Neutrophil (primary cell): Measurements from ENCODE around the gene SPATA4.

Experiments
- H3K27ac ChIP-seq: fragments of 200-600 bp; sonication (generic); 2 replicates; pipeline ENCODE4 v1.5.1; 2016; ENCODE audit warnings: mild to moderate bottlenecking, moderate library complexity
- H3K27me3 ChIP-seq: fragments of 200-600 bp; sonication (generic); 2 replicates; pipeline ENCODE4 v1.6.0; 2016; ENCODE audit warnings: mild to moderate bottlenecking
- H3K36me3 ChIP-seq: fragments of 200-600 bp; sonication (generic); 2 replicates; pipeline ENCODE4 v1.5.1; 2017
- H3K4me1 ChIP-seq, 2 experiments: fragments of 200-600 bp in 1 of 2; sonication (generic) in 1 of 2; 1 replicate in 1 of 2; 2 replicates in 1 of 2; pipeline versions ENCODE4 v1.5.1 to v1.6.1; 2013 to 2016; ENCODE audit warnings: low read depth in 1 of 2, low read length in 1 of 2, mild to moderate bottlenecking in 1 of 2, moderate library complexity in 1 of 2; ENCODE audit not compliant: control insufficient read depth in 1 of 2, insufficient read depth in 1 of 2
- H3K4me3 ChIP-seq, 2 experiments: fragments of 200-600 bp in 1 of 2; sonication (generic) in 1 of 2; 1 replicate in 1 of 2; 2 replicates in 1 of 2; pipeline ENCODE4 v1.5.1; 2013 to 2016; ENCODE audit warnings: low read depth in 1 of 2, low read length in 1 of 2, mild to moderate bottlenecking in 1 of 2, moderate library complexity in 1 of 2
- H3K9me3 ChIP-seq: fragments of 200-600 bp; sonication (generic); 2 replicates; pipeline ENCODE4 v1.5.1; 2016
- TF ChIP-seq, protein P1 (sequence below): fragments of 200-600 bp; sonication (generic); IDR thresholded peaks from 2 replicates; pipeline ENCODE4 v1.5.1; 2016; ENCODE audit warnings: antibody characterized with exemption

Gene SPATA4

DNA sequence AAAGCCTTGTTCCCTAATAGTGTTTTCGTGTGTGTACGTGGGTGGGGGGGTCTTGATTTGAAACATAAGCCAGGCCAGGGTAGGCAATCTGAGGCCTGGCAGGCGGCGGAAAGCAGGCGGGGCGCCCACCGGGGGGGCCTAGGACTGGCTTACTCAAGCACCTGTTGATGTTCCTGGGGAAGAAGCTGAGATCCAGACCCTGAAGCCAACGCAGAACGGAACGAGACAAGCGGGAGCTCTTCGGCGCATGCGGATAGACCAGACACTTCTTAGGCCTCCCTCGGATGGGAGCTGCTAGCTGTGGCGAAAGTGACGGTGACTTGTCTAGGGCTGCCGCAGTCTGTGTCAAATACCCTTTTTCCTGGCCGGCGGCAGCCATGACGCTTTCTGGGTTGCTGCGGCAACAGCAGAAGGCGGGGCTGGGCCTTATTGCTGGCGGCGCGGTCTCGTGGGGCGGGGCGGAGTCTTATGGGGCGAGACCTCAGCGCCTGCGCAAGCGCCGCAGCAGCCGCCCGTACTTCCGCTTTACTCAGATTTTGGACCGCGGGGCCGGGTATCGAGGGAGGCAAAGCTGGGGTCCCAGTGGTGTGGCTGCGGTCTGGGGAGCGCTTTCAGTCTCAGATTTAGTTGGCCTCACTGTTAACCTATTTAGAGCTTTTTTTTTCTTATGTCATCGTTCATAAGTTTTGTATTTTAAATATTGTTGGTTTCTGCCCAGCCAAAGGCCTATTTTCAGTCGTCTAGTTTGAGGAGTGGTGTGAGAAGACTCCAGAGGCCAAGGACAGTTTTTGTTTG lies at the start of gene SPATA4:
Gene SPATA4, minus strand, starts transcription at position 402 of the 795 bp plus-strand sequence. Its CDS starts 23 bp downstream, at position 379.
- Histone ChIP-seq H3K4me1 (peaks cover 6 to 9% of the 10 kb centered on the region in 2 experiments), H3K27ac (peak within 1 kb of the TSS; percentile 32), H3K4me3 (peak within 1 kb of the TSS; percentile 54 to 72), H3K27me3 (peaks cover 44% of the 10 kb centered on the region), H3K9me3 (no peaks in the 10 kb centered on the region), H3K36me3 (no peaks in the 10 kb centered on the region)
- TF ChIP-seq, protein P1, sequence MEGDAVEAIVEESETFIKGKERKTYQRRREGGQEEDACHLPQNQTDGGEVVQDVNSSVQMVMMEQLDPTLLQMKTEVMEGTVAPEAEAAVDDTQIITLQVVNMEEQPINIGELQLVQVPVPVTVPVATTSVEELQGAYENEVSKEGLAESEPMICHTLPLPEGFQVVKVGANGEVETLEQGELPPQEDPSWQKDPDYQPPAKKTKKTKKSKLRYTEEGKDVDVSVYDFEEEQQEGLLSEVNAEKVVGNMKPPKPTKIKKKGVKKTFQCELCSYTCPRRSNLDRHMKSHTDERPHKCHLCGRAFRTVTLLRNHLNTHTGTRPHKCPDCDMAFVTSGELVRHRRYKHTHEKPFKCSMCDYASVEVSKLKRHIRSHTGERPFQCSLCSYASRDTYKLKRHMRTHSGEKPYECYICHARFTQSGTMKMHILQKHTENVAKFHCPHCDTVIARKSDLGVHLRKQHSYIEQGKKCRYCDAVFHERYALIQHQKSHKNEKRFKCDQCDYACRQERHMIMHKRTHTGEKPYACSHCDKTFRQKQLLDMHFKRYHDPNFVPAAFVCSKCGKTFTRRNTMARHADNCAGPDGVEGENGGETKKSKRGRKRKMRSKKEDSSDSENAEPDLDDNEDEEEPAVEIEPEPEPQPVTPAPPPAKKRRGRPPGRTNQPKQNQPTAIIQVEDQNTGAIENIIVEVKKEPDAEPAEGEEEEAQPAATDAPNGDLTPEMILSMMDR: no peak

DNA sequence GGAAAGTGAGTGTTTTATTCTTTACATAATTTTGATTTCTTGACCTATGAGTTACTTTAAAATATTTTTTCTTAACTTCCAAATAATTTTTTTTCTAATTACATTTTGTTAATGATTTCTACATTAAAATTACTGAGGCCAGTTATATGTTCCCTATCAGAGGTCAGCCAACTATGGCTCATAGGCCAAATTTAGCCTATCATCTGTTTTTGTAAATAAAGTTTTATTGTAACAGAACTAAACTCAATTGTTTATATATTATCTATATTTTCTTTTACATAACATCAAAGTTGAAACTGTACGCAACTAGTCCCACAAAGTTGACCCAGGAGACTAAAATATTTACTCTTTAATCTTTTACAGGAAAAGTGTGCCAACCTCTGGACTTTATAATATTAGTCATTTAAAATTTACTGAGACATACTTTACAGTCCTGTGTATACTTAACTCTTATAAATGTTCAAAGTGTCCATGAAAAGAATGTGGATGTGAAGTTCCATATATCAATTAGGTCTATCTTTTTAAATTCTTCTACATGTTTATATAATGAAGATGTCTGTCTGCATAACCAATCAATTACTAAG lies 47.5 kb upstream of the SPATA4 start:
- TF ChIP-seq, protein P1: no peak
- Histone ChIP-seq H3K27ac (no peak overlapping the region), H3K27me3 (no peaks in the 10 kb centered on the region), H3K4me1 (no peaks in the 10 kb centered on the region), H3K36me3 (no peaks in the 10 kb centered on the region), H3K9me3 (no peaks in the 10 kb centered on the region), H3K4me3 (no peak overlapping the region)

DNA sequence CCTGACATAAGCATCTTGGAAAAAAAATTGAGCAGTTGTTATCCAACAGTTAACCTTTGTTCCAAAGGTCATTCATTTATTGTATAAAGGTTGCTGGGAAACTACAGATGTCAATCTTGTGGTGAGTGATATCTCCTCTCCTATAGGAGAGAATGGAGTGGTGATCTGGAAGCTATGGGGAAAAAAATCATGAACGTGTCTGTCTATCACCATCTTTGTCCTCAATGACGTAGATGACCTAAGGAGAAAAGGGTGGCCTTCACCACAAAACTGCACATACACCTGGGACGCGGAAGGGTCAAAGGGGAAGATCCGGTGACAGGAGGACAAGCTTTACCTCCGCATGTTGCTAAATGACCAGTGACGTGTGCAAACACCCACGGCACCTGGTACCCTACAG lies 46.3 kb upstream of the SPATA4 start:
- no peaks in the 10 kb centered on the region for H3K4me1 ChIP-seq
- no peak overlapping the region for H3K4me3 ChIP-seq
- TF ChIP-seq, protein P1: no peak
- H3K9me3 ChIP-seq: no peaks in the 10 kb centered on the region
- no peaks in the 10 kb centered on the region for H3K27me3 ChIP-seq
- H3K27ac ChIP-seq: no peak overlapping the region
- no peaks in the 10 kb centered on the region for H3K36me3 ChIP-seq

DNA sequence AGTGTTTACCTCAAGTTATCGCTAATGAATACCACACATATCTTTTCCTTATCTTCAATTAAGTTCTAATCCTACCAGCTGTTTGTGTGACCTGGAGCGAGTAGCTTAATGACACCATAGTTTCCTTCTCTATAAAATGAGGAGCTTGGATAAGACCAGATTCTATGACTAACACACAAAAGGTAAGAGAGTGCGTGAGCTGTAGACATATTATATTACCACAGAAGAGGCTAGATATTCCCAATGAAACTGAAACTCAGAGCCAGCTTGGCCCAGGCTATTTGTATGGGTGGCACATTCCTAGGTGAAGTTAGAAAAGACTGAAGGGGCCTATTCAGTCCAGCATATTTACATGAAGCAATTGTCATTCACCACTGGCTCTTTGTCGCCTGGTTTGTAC lies 43.4 kb upstream of the SPATA4 start:
- no peaks in the 10 kb centered on the region for H3K4me1 ChIP-seq

DNA sequence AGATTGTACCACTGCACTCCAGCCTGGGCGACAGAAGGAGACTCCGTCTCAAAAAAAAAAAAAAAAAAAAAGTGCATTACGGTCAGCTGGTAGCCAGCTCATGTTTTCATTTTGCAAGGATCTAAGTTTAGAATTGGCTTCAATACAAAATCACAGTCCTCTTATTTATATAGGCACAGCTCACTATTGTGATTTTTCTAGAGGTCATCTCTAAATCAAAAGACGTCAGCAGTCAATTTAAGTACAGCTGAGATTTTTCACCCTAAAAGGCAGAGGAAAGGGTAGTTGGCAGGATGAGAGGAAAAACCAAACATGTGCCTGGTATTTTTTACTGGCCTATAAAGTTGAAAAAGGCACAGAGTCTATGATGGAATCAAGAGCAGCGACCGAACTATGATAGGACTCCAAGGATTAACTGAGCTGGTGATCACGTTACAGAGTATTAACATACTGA lies 42.8 kb upstream of the SPATA4 start:
- no peak overlapping the region for H3K4me3 ChIP-seq

More for the DNA sequence above, 43.4 kb upstream of the SPATA4 start:
- Histone ChIP-seq H3K27ac (no peak overlapping the region), H3K9me3 (no peaks in the 10 kb centered on the region), H3K4me3 (no peak overlapping the region), H3K27me3 (no peaks in the 10 kb centered on the region), H3K36me3 (no peaks in the 10 kb centered on the region)
- TF ChIP-seq, protein P1: no peak

More for the DNA sequence above, 42.8 kb upstream of the SPATA4 start:
- Histone ChIP-seq H3K27me3 (no peaks in the 10 kb centered on the region), H3K9me3 (no peaks in the 10 kb centered on the region), H3K4me1 (no peaks in the 10 kb centered on the region), H3K36me3 (no peaks in the 10 kb centered on the region), H3K27ac (no peak overlapping the region)
- TF ChIP-seq, protein P1: no peak
